Neural cell (in vitro differentiated cells): ENCODE measurements around the gene MYBBP1A. TPM values are rescaled to one million over a fixed set of nuclear protein-coding genes. Genes with fewer than 3 reads are reported as not detected.

ENCODE experiments used
- H2AFZ ChIP-seq: fragments of 200-600, 300-800 bp; sonication (generic), shearing (Covaris generic); 2 replicates; pipeline ENCODE4 v1.6.0; 2014; ENCODE audit warnings: low read depth, mild to moderate bottlenecking, antibody characterized with exemption, low read length, moderate library complexity
- H3F3A ChIP-seq: fragments of 200-600 bp; shearing (Covaris generic); 2 replicates; pipeline ENCODE4 v1.6.1; 2016; ENCODE audit warnings: mild to moderate bottlenecking, moderate library complexity, mixed read lengths, antibody characterized with exemption, low read length; ENCODE audit not compliant: insufficient read depth, poor library complexity, severe bottlenecking
- H3K27ac ChIP-seq: fragments of 200-600, 300-800 bp; sonication (generic), shearing (Covaris generic); 2 replicates; pipeline ENCODE4 v1.5.1; 2014; ENCODE audit warnings: mild to moderate bottlenecking, low read length, moderate library complexity
- H3K27me3 ChIP-seq: fragments of 300-800, 200-600 bp; sonication (generic), shearing (Covaris generic); 2 replicates; pipeline ENCODE4 v1.6.0; 2014; ENCODE audit warnings: mild to moderate bottlenecking, low read depth, low read length, moderate library complexity; ENCODE audit not compliant: insufficient read depth
- H3K36me3 ChIP-seq: fragments of 300-800, 200-600 bp; sonication (generic), shearing (Covaris generic); 2 replicates; pipeline ENCODE4 v1.5.1; 2014; ENCODE audit warnings: mild to moderate bottlenecking, antibody characterized with exemption, low read length, moderate library complexity; ENCODE audit not compliant: insufficient read depth
- H3K4me2 ChIP-seq: fragments of 300-800, 200-600 bp; sonication (generic), shearing (Covaris generic); 2 replicates; pipeline ENCODE4 v1.6.0; 2014; ENCODE audit warnings: mild to moderate bottlenecking, low read length
- H3K4me3 ChIP-seq: fragments of 300-800, 200-600 bp; sonication (generic), shearing (Covaris generic); 2 replicates; pipeline ENCODE4 v1.5.1; 2014; ENCODE audit warnings: mild to moderate bottlenecking, low read length, moderate library complexity
- H3K79me2 ChIP-seq: fragments of 200-600 bp; shearing (Covaris generic); replicated peaks from 2 replicates; pipeline ENCODE4 v1.6.0; 2014; ENCODE audit warnings: mild to moderate bottlenecking, low read length, moderate library complexity; ENCODE audit not compliant: insufficient read depth
- H3K9ac ChIP-seq: fragments of 300-800, 200-600 bp; sonication (generic), shearing (Covaris generic); 2 replicates; pipeline ENCODE4 v1.6.1; 2016; ENCODE audit warnings: mild to moderate bottlenecking, low read length, mixed read lengths
- H3K9me2 ChIP-seq: fragments of 200-600 bp; shearing (Covaris generic); 2 replicates; pipeline ENCODE4 v1.6.1; 2016; ENCODE audit warnings: mild to moderate bottlenecking, low read length, mixed read lengths; ENCODE audit not compliant: insufficient read depth
- H3K9me3 ChIP-seq: fragments of 200-600, 300-800 bp; sonication (generic), shearing (Covaris generic); 2 replicates; pipeline ENCODE4 v1.6.1; 2016; ENCODE audit warnings: mild to moderate bottlenecking, mixed run types, low read length, moderate library complexity, mixed read lengths
- H4K20me1 ChIP-seq: fragments of 200-600 bp; shearing (Covaris generic); 2 replicates; pipeline ENCODE4 v1.6.1; 2016; ENCODE audit warnings: mild to moderate bottlenecking, mixed run types; ENCODE audit not compliant: insufficient read depth
- EP300 ChIP-seq: fragments of 450-650 bp; conservative IDR thresholded peaks from 2 replicates; pipeline ENCODE4 v1.6.1; 2014; ENCODE audit warnings: antibody characterized with exemption, mild to moderate bottlenecking, moderate library complexity; ENCODE audit not compliant: poor library complexity, severe bottlenecking
- EZH2 ChIP-seq: fragments of 200-600, 300-800 bp; shearing (Covaris generic), sonication (generic); IDR thresholded peaks from 2 replicates; pipeline ENCODE4 v1.6.1; 2014; ENCODE audit warnings: antibody characterized with exemption, low read length, borderline replicate concordance, mild to moderate bottlenecking; ENCODE audit not compliant: insufficient read depth, poor library complexity, severe bottlenecking
- MXI1 ChIP-seq: fragments of 450-650 bp; conservative IDR thresholded peaks from 2 replicates; pipeline ENCODE4 v1.6.1; 2014; ENCODE audit warnings: antibody characterized with exemption, mild to moderate bottlenecking; ENCODE audit not compliant: poor library complexity, severe bottlenecking
- POLR2AphosphoS5 ChIP-seq: IDR thresholded peaks from 2 replicates; pipeline ENCODE4 v1.6.1; 2012
- RAD21 ChIP-seq: fragments of 450-650 bp; conservative IDR thresholded peaks from 2 replicates; pipeline ENCODE4 v1.6.1; 2014; ENCODE audit warnings: antibody characterized with exemption, mild to moderate bottlenecking, moderate library complexity
- SMC3 ChIP-seq: fragments of 450-650 bp; conservative IDR thresholded peaks from 2 replicates; pipeline ENCODE4 v1.6.1; 2014; ENCODE audit warnings: antibody characterized with exemption, mild to moderate bottlenecking, moderate library complexity; ENCODE audit not compliant: poor library complexity
- TAF1 ChIP-seq: IDR thresholded peaks from 2 replicates; pipeline ENCODE4 v1.6.1; 2012; ENCODE audit warnings: low read depth
- polyA plus RNA-seq: library from polyadenylated mRNA; depleted of rRNA; stranded (reverse); fragments of >200 nt; gene quantifications from 2 replicates; pipeline ENCODE4 v1.2.3, GENCODE V29; 2014
- TF ChIP-seq, protein P1 (sequence below): fragments of 450-650 bp; IDR thresholded peaks from 2 replicates; pipeline ENCODE4 v1.5.1; 2014; ENCODE audit warnings: antibody characterized with exemption, mild to moderate bottlenecking, moderate library complexity; ENCODE audit not compliant: poor library complexity, severe bottlenecking
- TF ChIP-seq, protein P2 (sequence below): IDR thresholded peaks from 2 replicates; pipeline ENCODE4 v1.6.1; 2012; ENCODE audit warnings: borderline replicate concordance

Gene MYBBP1A
- polyA plus RNA-seq, 1 donor from 2014 or later: 15.6 TPM

- Histone ChIP-seq H3K4me2 (no peak overlapping the region), H3F3A (no peaks in the 10 kb centered on the region), H4K20me1 (no peaks in the 10 kb centered on the region), H3K36me3 (no peaks in the 10 kb centered on the region), H2AFZ (no peak overlapping the region), H3K4me3 (no peak overlapping the region), H3K27me3 (no peaks in the 10 kb centered on the region), H3K27ac (no peak overlapping the region), H3K9me2 (no peaks in the 10 kb centered on the region), H3K9ac (no peak overlapping the region), H3K79me2 (no peaks in the 10 kb centered on the region), H3K9me3 (no peaks in the 10 kb centered on the region)
- TF ChIP-seq, protein P1, sequence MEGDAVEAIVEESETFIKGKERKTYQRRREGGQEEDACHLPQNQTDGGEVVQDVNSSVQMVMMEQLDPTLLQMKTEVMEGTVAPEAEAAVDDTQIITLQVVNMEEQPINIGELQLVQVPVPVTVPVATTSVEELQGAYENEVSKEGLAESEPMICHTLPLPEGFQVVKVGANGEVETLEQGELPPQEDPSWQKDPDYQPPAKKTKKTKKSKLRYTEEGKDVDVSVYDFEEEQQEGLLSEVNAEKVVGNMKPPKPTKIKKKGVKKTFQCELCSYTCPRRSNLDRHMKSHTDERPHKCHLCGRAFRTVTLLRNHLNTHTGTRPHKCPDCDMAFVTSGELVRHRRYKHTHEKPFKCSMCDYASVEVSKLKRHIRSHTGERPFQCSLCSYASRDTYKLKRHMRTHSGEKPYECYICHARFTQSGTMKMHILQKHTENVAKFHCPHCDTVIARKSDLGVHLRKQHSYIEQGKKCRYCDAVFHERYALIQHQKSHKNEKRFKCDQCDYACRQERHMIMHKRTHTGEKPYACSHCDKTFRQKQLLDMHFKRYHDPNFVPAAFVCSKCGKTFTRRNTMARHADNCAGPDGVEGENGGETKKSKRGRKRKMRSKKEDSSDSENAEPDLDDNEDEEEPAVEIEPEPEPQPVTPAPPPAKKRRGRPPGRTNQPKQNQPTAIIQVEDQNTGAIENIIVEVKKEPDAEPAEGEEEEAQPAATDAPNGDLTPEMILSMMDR: no peak
- TF ChIP-seq RAD21: no peak
- no peak for TF ChIP-seq POLR2AphosphoS5
Observed at GRCh38 chr17:4530799-4531730, 24.1 kb downstream of the MYBBP1A start.

DNA sequence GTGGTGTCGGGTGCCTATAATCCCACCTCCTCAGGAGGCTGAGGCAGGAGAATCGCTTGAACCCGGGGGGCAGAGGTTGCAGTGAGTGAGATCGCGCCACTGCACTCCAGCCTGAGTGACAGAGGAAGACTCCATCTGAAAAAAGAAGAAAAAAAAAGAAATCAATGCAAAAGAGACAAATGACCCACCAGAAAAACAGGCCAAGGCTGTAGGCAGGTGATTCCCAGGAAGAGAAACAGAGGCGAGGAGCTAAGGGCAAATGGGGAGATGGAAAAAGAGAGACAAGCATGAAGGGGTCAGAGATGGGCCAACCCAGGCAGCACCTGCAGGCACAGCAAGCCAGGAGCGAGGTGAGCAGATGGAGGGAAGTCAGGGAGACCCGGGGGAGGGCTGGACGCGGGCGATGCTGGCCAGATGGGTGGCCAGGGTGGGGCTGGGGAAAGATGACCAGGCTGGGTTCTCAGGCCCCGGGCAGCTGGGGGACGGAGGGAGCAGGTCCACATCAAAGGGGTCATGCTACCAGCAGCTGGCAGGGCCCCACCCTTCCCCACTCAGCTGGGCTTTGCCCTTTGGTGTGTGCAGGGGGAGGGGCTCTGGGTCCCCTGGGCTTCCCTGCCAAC, 25.5 kb downstream of the MYBBP1A start:
- Histone ChIP-seq H2AFZ (no peak overlapping the region), H3K27me3 (no peaks in the 10 kb centered on the region), H3K9me2 (no peaks in the 10 kb centered on the region), H3K9ac (no peak overlapping the region), H3K4me3 (no peak overlapping the region), H3K36me3 (no peaks in the 10 kb centered on the region), H3K4me2 (no peak overlapping the region), H3K27ac (no peak overlapping the region), H3K9me3 (no peaks in the 10 kb centered on the region), H4K20me1 (no peaks in the 10 kb centered on the region), H3K79me2 (no peaks in the 10 kb centered on the region), H3F3A (no peaks in the 10 kb centered on the region)
- no peak for TF ChIP-seq MXI1
- TF ChIP-seq RAD21: no peak
- TF ChIP-seq EP300: no peak
- TF ChIP-seq POLR2AphosphoS5: no peak
- no peak for TF ChIP-seq EZH2
- TF ChIP-seq, protein P1: no peak
- TF ChIP-seq, protein P2, sequence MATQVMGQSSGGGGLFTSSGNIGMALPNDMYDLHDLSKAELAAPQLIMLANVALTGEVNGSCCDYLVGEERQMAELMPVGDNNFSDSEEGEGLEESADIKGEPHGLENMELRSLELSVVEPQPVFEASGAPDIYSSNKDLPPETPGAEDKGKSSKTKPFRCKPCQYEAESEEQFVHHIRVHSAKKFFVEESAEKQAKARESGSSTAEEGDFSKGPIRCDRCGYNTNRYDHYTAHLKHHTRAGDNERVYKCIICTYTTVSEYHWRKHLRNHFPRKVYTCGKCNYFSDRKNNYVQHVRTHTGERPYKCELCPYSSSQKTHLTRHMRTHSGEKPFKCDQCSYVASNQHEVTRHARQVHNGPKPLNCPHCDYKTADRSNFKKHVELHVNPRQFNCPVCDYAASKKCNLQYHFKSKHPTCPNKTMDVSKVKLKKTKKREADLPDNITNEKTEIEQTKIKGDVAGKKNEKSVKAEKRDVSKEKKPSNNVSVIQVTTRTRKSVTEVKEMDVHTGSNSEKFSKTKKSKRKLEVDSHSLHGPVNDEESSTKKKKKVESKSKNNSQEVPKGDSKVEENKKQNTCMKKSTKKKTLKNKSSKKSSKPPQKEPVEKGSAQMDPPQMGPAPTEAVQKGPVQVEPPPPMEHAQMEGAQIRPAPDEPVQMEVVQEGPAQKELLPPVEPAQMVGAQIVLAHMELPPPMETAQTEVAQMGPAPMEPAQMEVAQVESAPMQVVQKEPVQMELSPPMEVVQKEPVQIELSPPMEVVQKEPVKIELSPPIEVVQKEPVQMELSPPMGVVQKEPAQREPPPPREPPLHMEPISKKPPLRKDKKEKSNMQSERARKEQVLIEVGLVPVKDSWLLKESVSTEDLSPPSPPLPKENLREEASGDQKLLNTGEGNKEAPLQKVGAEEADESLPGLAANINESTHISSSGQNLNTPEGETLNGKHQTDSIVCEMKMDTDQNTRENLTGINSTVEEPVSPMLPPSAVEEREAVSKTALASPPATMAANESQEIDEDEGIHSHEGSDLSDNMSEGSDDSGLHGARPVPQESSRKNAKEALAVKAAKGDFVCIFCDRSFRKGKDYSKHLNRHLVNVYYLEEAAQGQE: no peak
- TF ChIP-seq TAF1: no peak
- TF ChIP-seq SMC3: no peak
